Measurements from ENCODE around the gene SULT1A3. TPM values are rescaled to one million over a fixed set of nuclear protein-coding genes. Genes with fewer than 3 reads are reported as not detected.

SULT1A3 gene
- total and polyA plus RNA-seq, 2 donors (not counting 1 experiment from before 2014, with no cell fraction given), result 2.8 to 4.1 TPM

DNA sequence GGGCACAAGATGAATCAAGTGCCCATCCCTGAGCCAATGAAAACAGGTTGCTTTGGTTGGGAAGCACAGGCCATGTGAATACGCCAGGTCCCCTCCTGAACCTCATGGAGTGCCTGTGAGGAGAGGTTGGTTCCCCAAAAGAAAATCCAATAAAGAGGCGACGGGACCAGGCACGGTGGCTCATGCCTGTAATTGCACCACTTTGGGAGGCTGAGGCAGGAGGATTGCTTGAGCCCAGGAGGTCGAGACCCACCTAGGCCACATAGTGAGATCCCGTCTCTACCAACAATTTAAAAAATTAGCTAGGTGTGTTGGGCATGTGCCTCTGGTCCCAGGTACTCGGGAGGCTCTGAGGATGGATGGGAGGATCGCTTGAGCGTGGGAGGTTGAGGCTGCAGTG, 19.1 kb upstream of the SULT1A3 start:
- Histone ChIP-seq H4K20me1 (ENCODE audit: control insufficient read depth, extremely low read depth, insufficient read depth, low read length) (no peaks in the 10 kb centered on the region), H3K9ac (ENCODE audit: insufficient read depth, low read length) (no peak overlapping the region), H3K4me1 (ENCODE audit: control insufficient read depth, extremely low read depth, insufficient read depth, low read length) (no peaks in the 10 kb centered on the region), H3K9me3 (ENCODE audit: control insufficient read depth, insufficient read depth, low read depth, low read length) (no peaks in the 10 kb centered on the region), H3K4me3 (replicated peaks in 1 of 4; ENCODE audit: control extremely low read depth in 1 of 4, insufficient read depth in 1 of 4, low read depth in 3 of 4, low read length in 4 of 4) (no peak overlapping the region), H3K36me3 (ENCODE audit: control insufficient read depth, insufficient read depth, low read length) (no peaks in the 10 kb centered on the region), H2AFZ (ENCODE audit: low read length) (no peak overlapping the region), H3K79me2 (ENCODE audit: control insufficient read depth, insufficient read depth, low read length) (no peaks in the 10 kb centered on the region), H3K27me3 (ENCODE audit: control insufficient read depth, insufficient read depth, low read length) (no peaks in the 10 kb centered on the region), H3K27ac (ENCODE audit: insufficient read depth, low read length) (no peak overlapping the region), H3K4me2 (ENCODE audit: extremely low read depth, insufficient read depth, low read length) (no peak overlapping the region)
- TF ChIP-seq EZH2 (IDR thresholded peaks at IDR 0.05; ENCODE audit: low read length, missing control alignments), result no peak
- TF ChIP-seq, protein P1, sequence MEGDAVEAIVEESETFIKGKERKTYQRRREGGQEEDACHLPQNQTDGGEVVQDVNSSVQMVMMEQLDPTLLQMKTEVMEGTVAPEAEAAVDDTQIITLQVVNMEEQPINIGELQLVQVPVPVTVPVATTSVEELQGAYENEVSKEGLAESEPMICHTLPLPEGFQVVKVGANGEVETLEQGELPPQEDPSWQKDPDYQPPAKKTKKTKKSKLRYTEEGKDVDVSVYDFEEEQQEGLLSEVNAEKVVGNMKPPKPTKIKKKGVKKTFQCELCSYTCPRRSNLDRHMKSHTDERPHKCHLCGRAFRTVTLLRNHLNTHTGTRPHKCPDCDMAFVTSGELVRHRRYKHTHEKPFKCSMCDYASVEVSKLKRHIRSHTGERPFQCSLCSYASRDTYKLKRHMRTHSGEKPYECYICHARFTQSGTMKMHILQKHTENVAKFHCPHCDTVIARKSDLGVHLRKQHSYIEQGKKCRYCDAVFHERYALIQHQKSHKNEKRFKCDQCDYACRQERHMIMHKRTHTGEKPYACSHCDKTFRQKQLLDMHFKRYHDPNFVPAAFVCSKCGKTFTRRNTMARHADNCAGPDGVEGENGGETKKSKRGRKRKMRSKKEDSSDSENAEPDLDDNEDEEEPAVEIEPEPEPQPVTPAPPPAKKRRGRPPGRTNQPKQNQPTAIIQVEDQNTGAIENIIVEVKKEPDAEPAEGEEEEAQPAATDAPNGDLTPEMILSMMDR (conservative IDR thresholded peaks at IDR 0.05 in 1 of 2, IDR thresholded peaks at IDR 0.05 in 1 of 2; ENCODE audit: low read depth in 1 of 2, low read length in 2 of 2), result no peak
- no peak for DNase-seq (ENCODE audit: low read depth in 2 of 2)

DNA sequence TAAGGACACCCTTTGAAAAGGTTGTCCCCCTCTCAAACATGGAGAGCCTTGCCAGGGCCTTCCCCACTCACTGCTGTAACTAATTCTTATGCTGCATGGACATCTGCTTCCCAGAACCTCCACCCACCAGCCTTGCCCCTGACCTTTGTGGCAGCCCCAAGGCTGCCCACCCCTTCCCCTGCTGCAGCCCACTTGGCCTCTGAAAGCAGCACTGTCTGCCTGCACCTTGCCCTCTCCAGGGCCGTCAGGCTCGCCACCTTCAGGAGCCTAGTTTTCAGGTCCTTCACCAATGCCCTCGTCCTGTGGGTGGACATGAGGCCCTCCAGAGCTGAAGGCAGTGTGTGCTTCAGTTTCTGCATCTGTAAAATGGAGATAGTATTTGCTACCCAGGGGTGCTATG, 18.3 kb upstream of the SULT1A3 start:
- H3K9me3 ChIP-seq (ENCODE audit: control insufficient read depth, insufficient read depth, low read depth, low read length), result no peaks in the 10 kb centered on the region
- H3K4me2 ChIP-seq (ENCODE audit: extremely low read depth, insufficient read depth, low read length), result no peak overlapping the region
- H3K27me3 ChIP-seq (ENCODE audit: control insufficient read depth, insufficient read depth, low read length), result no peaks in the 10 kb centered on the region
- TF ChIP-seq, protein P1 (conservative IDR thresholded peaks at IDR 0.05 in 1 of 2, IDR thresholded peaks at IDR 0.05 in 1 of 2; ENCODE audit: low read depth in 1 of 2, low read length in 2 of 2), result no peak
- TF ChIP-seq EZH2 (IDR thresholded peaks at IDR 0.05; ENCODE audit: low read length, missing control alignments), result no peak
- no peaks in the 10 kb centered on the region for H3K79me2 ChIP-seq (ENCODE audit: control insufficient read depth, insufficient read depth, low read length)
- H3K36me3 ChIP-seq (ENCODE audit: control insufficient read depth, insufficient read depth, low read length), result no peaks in the 10 kb centered on the region
- H3K4me1 ChIP-seq (ENCODE audit: control insufficient read depth, extremely low read depth, insufficient read depth, low read length), result no peaks in the 10 kb centered on the region
- H2AFZ ChIP-seq (ENCODE audit: low read length), result no peak overlapping the region
- H3K4me3 ChIP-seq (replicated peaks in 1 of 4; ENCODE audit: control extremely low read depth in 1 of 4, insufficient read depth in 1 of 4, low read depth in 3 of 4, low read length in 4 of 4), result no peak overlapping the region
- H3K9ac ChIP-seq (ENCODE audit: insufficient read depth, low read length), result no peak overlapping the region
- H4K20me1 ChIP-seq (ENCODE audit: control insufficient read depth, extremely low read depth, insufficient read depth, low read length), result no peaks in the 10 kb centered on the region
- no peak for DNase-seq (ENCODE audit: low read depth in 2 of 2)
- no peak overlapping the region for H3K27ac ChIP-seq (ENCODE audit: insufficient read depth, low read length)

DNA sequence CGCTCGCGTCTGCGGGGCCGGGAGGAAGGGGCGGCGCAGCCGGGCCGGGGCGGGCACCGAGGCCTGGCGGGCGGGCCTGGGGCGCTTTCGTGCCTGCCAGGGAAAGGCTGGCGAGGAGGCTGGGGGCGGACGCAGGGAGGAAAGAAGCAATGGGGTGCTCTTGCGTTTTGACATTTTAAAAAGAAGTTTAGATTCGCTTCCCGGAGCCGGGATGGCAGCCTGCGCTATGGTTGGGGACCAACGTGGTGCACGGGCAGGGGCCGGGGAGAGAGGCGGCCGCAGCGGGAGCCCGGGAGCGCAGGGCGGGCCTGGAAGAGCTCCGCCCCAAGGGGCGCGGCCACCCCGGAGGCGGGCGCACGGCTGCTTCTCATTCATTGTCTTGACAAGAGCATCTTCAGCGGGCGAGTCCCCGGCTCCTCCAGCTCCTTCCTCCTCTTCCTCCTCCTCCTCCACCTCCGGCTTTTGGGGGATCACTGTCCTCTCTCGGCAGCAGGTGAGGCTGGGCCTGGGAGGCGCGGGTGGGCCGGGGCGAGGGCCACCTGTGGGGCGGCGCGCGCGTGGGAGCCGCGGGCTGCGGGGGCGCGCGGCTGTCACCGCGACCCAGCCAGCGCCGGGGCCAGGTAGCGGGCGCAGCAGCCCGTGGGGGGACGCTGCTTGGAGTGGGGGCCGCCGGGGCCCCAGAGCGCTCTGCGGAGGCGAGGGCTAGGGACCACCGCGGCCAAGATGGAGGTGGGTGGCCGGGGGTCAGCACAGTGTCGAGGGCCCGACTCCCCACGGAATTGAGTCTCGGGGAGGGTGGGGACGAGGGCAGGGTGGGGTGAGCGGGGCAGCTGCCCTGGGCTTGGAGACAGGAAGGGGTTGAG, 15.6 kb upstream of the SULT1A3 start, which contains the start of gene CORO1A:
TSS of gene CORO1A (plus strand) at position 370 of the 863 bp plus-strand sequence. CDS start 1,608 bp downstream, outside the sequence.
- H3K9me3 ChIP-seq (ENCODE audit: control insufficient read depth, insufficient read depth, low read depth, low read length), result no peaks in the 10 kb centered on the region
- H2AFZ ChIP-seq (ENCODE audit: low read length), result peak within 1 kb of the TSS; percentile 80
- peak within 1 kb of the TSS; percentile 39 to 60 (median 46) for H3K4me3 ChIP-seq (replicated peaks in 1 of 4; ENCODE audit: control extremely low read depth in 1 of 4, insufficient read depth in 1 of 4, low read depth in 3 of 4, low read length in 4 of 4)
- H4K20me1 ChIP-seq (ENCODE audit: control insufficient read depth, extremely low read depth, insufficient read depth, low read length), result no peaks in the 10 kb centered on the region
- peak; percentile 74 for DNase-seq (ENCODE audit: low read depth in 2 of 2)
- peak within 1 kb of the TSS; percentile 53 for H3K9ac ChIP-seq (ENCODE audit: insufficient read depth, low read length)
- no peaks in the 10 kb centered on the region for H3K79me2 ChIP-seq (ENCODE audit: control insufficient read depth, insufficient read depth, low read length)
- no peak within 1 kb of the TSS for H3K27ac ChIP-seq (ENCODE audit: insufficient read depth, low read length)
- H3K4me1 ChIP-seq (ENCODE audit: control insufficient read depth, extremely low read depth, insufficient read depth, low read length), result no peaks in the 10 kb centered on the region
- peaks cover 3% of the 10 kb centered on the region for H3K36me3 ChIP-seq (ENCODE audit: control insufficient read depth, insufficient read depth, low read length)
- TF ChIP-seq EZH2 (IDR thresholded peaks at IDR 0.05; ENCODE audit: low read length, missing control alignments), result no peak
- TF ChIP-seq, protein P1 (conservative IDR thresholded peaks at IDR 0.05 in 1 of 2, IDR thresholded peaks at IDR 0.05 in 1 of 2; ENCODE audit: low read depth in 1 of 2, low read length in 2 of 2), result no peak
- H3K4me2 ChIP-seq (ENCODE audit: extremely low read depth, insufficient read depth, low read length), result peak within 1 kb of the TSS; percentile 34
- H3K27me3 ChIP-seq (ENCODE audit: control insufficient read depth, insufficient read depth, low read length), result no peaks in the 10 kb centered on the region
